HG03575 (cell line): ENCODE results near the gene ATP1A1.

Experiments used
- ATAC-seq: cut with Tn5 transposase; IDR thresholded peaks from one replicate; pipeline ENCODE4 v1.9.1; 2021; ENCODE audit not compliant: unreplicated experiment, insufficient number of reproducible peaks, low FRiP score; ENCODE audit errors: extremely low read depth

Gene ATP1A1

DNA sequence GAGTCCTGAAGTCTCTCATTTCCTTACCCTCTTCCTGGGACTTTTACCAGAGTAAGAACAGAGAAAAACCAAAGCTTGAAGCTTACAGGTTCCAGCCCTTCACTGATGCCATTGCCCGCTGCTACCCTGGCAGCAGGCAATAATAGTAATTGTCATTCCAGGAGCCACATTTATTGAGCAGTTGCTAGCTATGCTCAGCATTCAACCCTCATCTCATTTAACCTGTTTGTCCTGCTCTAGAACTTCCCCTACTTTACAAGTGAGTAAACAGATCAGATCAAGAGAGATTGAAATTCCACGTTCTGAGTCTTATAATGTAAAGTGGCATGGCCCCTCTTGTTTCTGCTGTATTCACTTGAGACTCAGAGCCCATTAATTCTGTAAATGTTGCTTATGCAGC is 80.4 kb downstream of the ATP1A1 start:
- no peak for ATAC-seq

GRCh38 chr1:116453906-116454305 is 80.9 kb downstream of the ATP1A1 start:
- no peak for ATAC-seq
